ENCODE measurements around the gene SAPCD2. TPM values are rescaled to one million over a fixed set of nuclear protein-coding genes. Genes with fewer than 3 reads are reported as not detected.

Gene SAPCD2
- total RNA-seq, 1 experiment from 2014 or later: 29.8 TPM

DNA sequence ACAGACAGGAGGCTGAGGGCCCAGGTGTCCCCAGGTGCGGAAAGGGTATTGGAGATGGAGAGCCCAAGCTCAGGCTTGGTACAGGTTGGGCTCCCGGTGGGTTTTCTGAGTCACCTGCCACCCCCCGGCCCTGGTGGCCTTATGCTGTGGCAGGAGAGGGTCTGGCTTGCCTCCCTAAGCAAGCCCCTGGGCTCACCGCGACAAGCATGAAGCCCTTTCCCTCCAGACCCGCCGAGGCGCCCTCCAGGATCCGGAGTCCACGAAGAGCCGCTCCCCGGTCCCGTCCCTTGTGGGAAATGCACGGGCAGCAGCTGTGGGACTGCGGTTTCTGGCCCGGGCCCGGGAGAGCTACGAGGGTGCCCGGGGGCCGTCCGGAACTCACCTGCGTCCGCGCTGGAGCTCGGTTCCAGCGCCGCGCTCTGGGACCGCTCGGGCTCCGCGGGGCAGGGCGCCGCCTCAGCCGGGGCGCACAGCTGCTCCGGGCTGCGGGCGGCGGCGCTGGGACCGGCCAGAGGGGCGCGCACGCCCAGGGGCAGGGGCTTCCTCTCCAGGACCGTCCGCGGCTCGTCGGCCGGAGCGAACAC lies 757 bp downstream of the SAPCD2 start:
- Histone ChIP-seq H3T11ph (ENCODE audit: low read length) (no peak overlapping the region), H2BK120ac (ENCODE audit: low read depth, low read length, poor library complexity, severe bottlenecking) (no peak overlapping the region), H3K18ac (ENCODE audit: insufficient read length, low read depth, low read length) (no peak overlapping the region), H4K91ac (ENCODE audit: insufficient read length, low read depth, low read length) (no peak overlapping the region), H3K14ac (ENCODE audit: insufficient read depth, low read length) (no peak overlapping the region), H3K23me2 (ENCODE audit: insufficient read length, low read depth, low read length, poor library complexity, severe bottlenecking) (no peaks in the 10 kb centered on the region), H4K8ac (replicated peaks; ENCODE audit: insufficient read length, low read depth, low read length) (no peak overlapping the region), H4K5ac (ENCODE audit: insufficient read length, low read depth, low read length) (no peak overlapping the region), H3K27me3 (ENCODE audit: insufficient read depth, low read length) (no peaks in the 10 kb centered on the region), H3K23ac (ENCODE audit: insufficient read length, low read depth, low read length) (no peak overlapping the region), H3K4me1 (ENCODE audit: insufficient read depth, low read length) (peaks cover 5% of the 10 kb centered on the region; the same call in 1 of the 2 replicates), H3K4ac (ENCODE audit: low read depth, low read length) (no peak overlapping the region), H2BK5ac (ENCODE audit: insufficient read length, low read length) (no peak overlapping the region), H2BK15ac (ENCODE audit: low read depth, low read length) (no peak overlapping the region), H3K9ac (ENCODE audit: extremely low read depth, insufficient read length, low read length) (no peak overlapping the region), H3K4me2 (ENCODE audit: insufficient read depth, insufficient read length, low read length) (peak overlapping the region; percentile 35), H2BK20ac (ENCODE audit: low read depth, low read length, poor library complexity, severe bottlenecking) (no peak overlapping the region), H3K79me1 (ENCODE audit: insufficient read depth, low read depth, low read length, poor library complexity, severe bottlenecking) (no peaks in the 10 kb centered on the region), H3K9me3 (ENCODE audit: control insufficient read depth, low read depth, low read length) (no peaks in the 10 kb centered on the region), H4K20me1 (ENCODE audit: control insufficient read depth, insufficient read depth, insufficient read length) (peaks cover 4% of the 10 kb centered on the region), H3K79me2 (ENCODE audit: insufficient read depth, low read length) (no peaks in the 10 kb centered on the region), H3K56ac (ENCODE audit: insufficient read length, low read depth, low read length) (no peak overlapping the region), H3K27ac (ENCODE audit: insufficient read length, low read depth, low read length) (no peak overlapping the region), H2AK5ac (ENCODE audit: insufficient read length, low read length) (no peak overlapping the region), H2AFZ (ENCODE audit: low read length) (no peak overlapping the region), H2BK12ac (ENCODE audit: insufficient read length, low read depth, low read length) (no peak overlapping the region)
- no CpG with 5 or more reads among the region's 52 CpGs for WGBS (ENCODE audit: extremely low coverage, insufficient read length, low lambda C conversion rate)
- TF ChIP-seq, protein P1, sequence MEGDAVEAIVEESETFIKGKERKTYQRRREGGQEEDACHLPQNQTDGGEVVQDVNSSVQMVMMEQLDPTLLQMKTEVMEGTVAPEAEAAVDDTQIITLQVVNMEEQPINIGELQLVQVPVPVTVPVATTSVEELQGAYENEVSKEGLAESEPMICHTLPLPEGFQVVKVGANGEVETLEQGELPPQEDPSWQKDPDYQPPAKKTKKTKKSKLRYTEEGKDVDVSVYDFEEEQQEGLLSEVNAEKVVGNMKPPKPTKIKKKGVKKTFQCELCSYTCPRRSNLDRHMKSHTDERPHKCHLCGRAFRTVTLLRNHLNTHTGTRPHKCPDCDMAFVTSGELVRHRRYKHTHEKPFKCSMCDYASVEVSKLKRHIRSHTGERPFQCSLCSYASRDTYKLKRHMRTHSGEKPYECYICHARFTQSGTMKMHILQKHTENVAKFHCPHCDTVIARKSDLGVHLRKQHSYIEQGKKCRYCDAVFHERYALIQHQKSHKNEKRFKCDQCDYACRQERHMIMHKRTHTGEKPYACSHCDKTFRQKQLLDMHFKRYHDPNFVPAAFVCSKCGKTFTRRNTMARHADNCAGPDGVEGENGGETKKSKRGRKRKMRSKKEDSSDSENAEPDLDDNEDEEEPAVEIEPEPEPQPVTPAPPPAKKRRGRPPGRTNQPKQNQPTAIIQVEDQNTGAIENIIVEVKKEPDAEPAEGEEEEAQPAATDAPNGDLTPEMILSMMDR (conservative IDR thresholded peaks at IDR 0.05): no peak
- DNase-seq: no peak
- Mint-ChIP-seq H3K36me3 (ENCODE audit: insufficient read depth in 1 of 3, low read depth in 3 of 3) (peaks cover 0 to 4% (median 3%) of the 10 kb centered on the region in 3 experiments; a peak in 4 of 7 replicates), H3K4me3 (peak overlapping the region; percentile 58 to 75), H3K27ac (no peak overlapping the region), H3K9me3 (no peaks in the 10 kb centered on the region; a peak in 1 of 5 replicates), H3K27me3 (ENCODE audit: low read depth) (peaks cover 4% of the 10 kb centered on the region; the same call in 1 of the 2 replicates), H3K4me1 (peaks cover 15 to 24% of the 10 kb centered on the region in 2 experiments)

Data from H9 (cell line).